Uterus (tissue), 2 donors: Measurements from ENCODE around the gene KYAT1.

Source experiments
- CTCF ChIP-seq, 4 experiments: fragments of 200-600 bp in 2 of 4; fragments of 450-650 bp in 2 of 4; sonication (generic) in 2 of 4; IDR thresholded peaks; one replicate each; pipeline ENCODE4 v1.5.1; 2016 to 2019; ENCODE audit warnings: antibody characterized with exemption in 4 of 4, mild to moderate bottlenecking in 2 of 4, moderate library complexity in 1 of 4
- POLR2A ChIP-seq, 2 donors: fragments of 450-650 bp; IDR thresholded peaks; one replicate each; pipeline ENCODE4 v1.6.1; 2016; ENCODE audit warnings: antibody characterized with exemption in 2 of 2, mild to moderate bottlenecking in 1 of 2, moderate library complexity in 1 of 2

GRCh38 chr9:128886211-128886891 lies 4.6 kb upstream of the KYAT1 start:
- TF ChIP-seq CTCF (IDR thresholded peaks at IDR 0.05): no peak
- TF ChIP-seq POLR2A (IDR thresholded peaks at IDR 0.05): no peak
